Measurements from ENCODE around the gene KIAA0232.

The KIAA0232 gene

GRCh38 chr4:6873792-6874461, 91.4 kb downstream of the KIAA0232 start:
- peak overlapping the region; percentile 91 for H3K27ac ChIP-seq (ENCODE audit: low read depth, low read length)
- no peak overlapping the region for H3K9ac ChIP-seq (ENCODE audit: low read length in 5 of 5)
- peaks cover 3 to 67% (median 59%) of the 10 kb centered on the region in 5 donors for H3K36me3 ChIP-seq (ENCODE audit: control insufficient read depth in 5 of 5, insufficient read depth in 5 of 5, low read length in 5 of 5)
- no peaks in the 10 kb centered on the region for H3K9me3 ChIP-seq (ENCODE audit: control insufficient read depth in 5 of 5, low read length in 5 of 5)
- H3K27me3 ChIP-seq (ENCODE audit: control insufficient read depth in 5 of 5, insufficient read depth in 4 of 5, low read length in 5 of 5): no peaks in the 10 kb centered on the region
- no peak overlapping the region for H3K4me3 ChIP-seq (ENCODE audit: low read depth in 1 of 5, low read length in 5 of 5)
- peaks cover 3 to 54% (median 44%) of the 10 kb centered on the region in 5 donors for H3K4me1 ChIP-seq (ENCODE audit: control insufficient read depth in 5 of 5, insufficient read depth in 5 of 5, low read length in 5 of 5)

DNA sequence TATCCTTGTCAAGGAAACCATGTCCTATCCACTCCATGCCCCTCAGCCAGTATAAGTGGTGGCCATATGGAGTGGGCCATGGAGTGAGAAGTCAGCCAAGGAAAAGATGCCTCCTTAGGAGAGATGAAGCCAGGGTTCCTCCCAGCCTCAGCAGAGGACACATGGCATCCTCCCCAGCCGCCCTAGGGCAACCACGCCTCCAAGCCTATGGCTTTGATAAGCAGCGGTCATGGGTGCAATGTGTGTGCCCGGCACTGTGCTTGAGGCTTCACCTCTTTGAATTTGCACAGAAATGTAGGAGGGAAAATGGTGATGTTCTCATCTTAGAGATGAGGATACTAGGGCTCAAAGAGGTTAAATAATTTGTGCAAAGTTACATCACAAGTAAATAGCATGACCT, 92.5 kb downstream of the KIAA0232 start:
- H3K27ac ChIP-seq (ENCODE audit: low read depth, low read length): peak overlapping the region; percentile 91
- H3K4me3 ChIP-seq (ENCODE audit: low read depth in 1 of 5, low read length in 5 of 5): no peak overlapping the region
- peaks cover 3 to 50% (median 38%) of the 10 kb centered on the region in 5 donors for H3K4me1 ChIP-seq (ENCODE audit: control insufficient read depth in 5 of 5, insufficient read depth in 5 of 5, low read length in 5 of 5)
- H3K27me3 ChIP-seq (ENCODE audit: control insufficient read depth in 5 of 5, insufficient read depth in 4 of 5, low read length in 5 of 5): no peaks in the 10 kb centered on the region
- H3K9me3 ChIP-seq (ENCODE audit: control insufficient read depth in 5 of 5, low read length in 5 of 5): no peaks in the 10 kb centered on the region
- no peak overlapping the region for H3K9ac ChIP-seq (ENCODE audit: low read length in 5 of 5)
- H3K36me3 ChIP-seq (ENCODE audit: control insufficient read depth in 5 of 5, insufficient read depth in 5 of 5, low read length in 5 of 5): peaks cover 3 to 77% (median 68%) of the 10 kb centered on the region in 5 donors

DNA sequence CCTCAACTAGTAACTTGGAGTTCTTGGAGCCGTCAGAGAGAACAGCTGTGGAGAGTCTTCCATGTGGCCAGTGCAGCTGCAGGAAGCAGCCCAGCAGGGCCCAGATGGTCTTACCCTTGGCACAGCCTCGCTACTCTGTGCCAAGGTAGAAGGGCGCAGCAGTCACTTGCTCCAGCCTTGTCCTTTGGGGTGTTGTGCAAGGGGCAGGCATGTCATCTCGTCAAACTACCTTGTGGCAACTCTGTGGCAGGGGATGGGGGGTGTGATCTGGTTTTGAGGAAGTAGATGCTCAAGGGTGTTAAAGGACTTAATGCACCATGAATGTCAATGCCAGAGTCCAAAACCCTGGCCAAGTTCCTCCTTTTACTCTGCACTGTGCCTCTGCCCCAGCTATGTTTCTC, 92.9 kb downstream of the KIAA0232 start:
- no peaks in the 10 kb centered on the region for H3K9me3 ChIP-seq (ENCODE audit: control insufficient read depth in 5 of 5, low read length in 5 of 5)
- peaks cover 3 to 46% (median 35%) of the 10 kb centered on the region in 5 donors for H3K4me1 ChIP-seq (ENCODE audit: control insufficient read depth in 5 of 5, insufficient read depth in 5 of 5, low read length in 5 of 5)
- peaks cover 3 to 81% (median 72%) of the 10 kb centered on the region in 5 donors for H3K36me3 ChIP-seq (ENCODE audit: control insufficient read depth in 5 of 5, insufficient read depth in 5 of 5, low read length in 5 of 5)
- peak overlapping the region; percentile 91 for H3K27ac ChIP-seq (ENCODE audit: low read depth, low read length)
- H3K4me3 ChIP-seq (ENCODE audit: low read depth in 1 of 5, low read length in 5 of 5): peak overlapping the region in 1 of 5 donors; percentile 2
- H3K9ac ChIP-seq (ENCODE audit: low read length in 5 of 5): peak overlapping the region in 1 of 5 donors; percentile 59
- H3K27me3 ChIP-seq (ENCODE audit: control insufficient read depth in 5 of 5, insufficient read depth in 4 of 5, low read length in 5 of 5): no peaks in the 10 kb centered on the region

DNA sequence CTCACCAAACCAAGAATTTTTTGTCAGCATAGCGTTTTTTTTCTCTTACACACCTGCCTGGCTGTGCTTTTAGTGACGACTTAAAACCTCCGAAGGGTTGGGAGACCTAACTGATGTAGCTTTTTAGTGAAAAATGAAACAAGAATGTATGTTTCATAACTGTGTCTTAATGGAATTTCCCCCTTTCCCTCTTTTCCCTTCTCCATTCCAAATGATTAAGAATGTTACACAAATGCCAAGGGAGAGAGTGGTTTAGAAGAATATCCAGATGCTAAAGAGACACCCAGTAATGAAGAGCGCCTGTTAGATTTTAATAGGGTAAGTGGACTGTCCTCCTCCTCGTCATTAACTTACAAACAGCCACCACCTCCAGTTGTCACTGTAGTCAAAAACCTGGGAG, 93.9 kb downstream of the KIAA0232 start:
- Histone ChIP-seq H3K27me3 (ENCODE audit: control insufficient read depth in 5 of 5, insufficient read depth in 4 of 5, low read length in 5 of 5) (no peaks in the 10 kb centered on the region), H3K36me3 (ENCODE audit: control insufficient read depth in 5 of 5, insufficient read depth in 5 of 5, low read length in 5 of 5) (peaks cover 7 to 91% (median 81%) of the 10 kb centered on the region in 5 donors), H3K4me1 (ENCODE audit: control insufficient read depth in 5 of 5, insufficient read depth in 5 of 5, low read length in 5 of 5) (peaks cover 3 to 40% (median 35%) of the 10 kb centered on the region in 5 donors), H3K9me3 (ENCODE audit: control insufficient read depth in 5 of 5, low read length in 5 of 5) (no peaks in the 10 kb centered on the region), H3K9ac (ENCODE audit: low read length in 5 of 5) (peak overlapping the region in 2 of 5 donors; percentile 12 to 32), H3K4me3 (ENCODE audit: low read depth in 1 of 5, low read length in 5 of 5) (no peak overlapping the region), H3K27ac (ENCODE audit: low read depth, low read length) (peak overlapping the region; percentile 91)

GRCh38 chr4:6877067-6877466, 94.5 kb downstream of the KIAA0232 start:
- H3K9me3 ChIP-seq (ENCODE audit: control insufficient read depth in 5 of 5, low read length in 5 of 5): no peaks in the 10 kb centered on the region
- H3K4me3 ChIP-seq (ENCODE audit: low read depth in 1 of 5, low read length in 5 of 5): no peak overlapping the region
- H3K27me3 ChIP-seq (ENCODE audit: control insufficient read depth in 5 of 5, insufficient read depth in 4 of 5, low read length in 5 of 5): no peaks in the 10 kb centered on the region
- peaks cover 3 to 40% (median 35%) of the 10 kb centered on the region in 5 donors for H3K4me1 ChIP-seq (ENCODE audit: control insufficient read depth in 5 of 5, insufficient read depth in 5 of 5, low read length in 5 of 5)
- H3K36me3 ChIP-seq (ENCODE audit: control insufficient read depth in 5 of 5, insufficient read depth in 5 of 5, low read length in 5 of 5): peaks cover 7 to 91% (median 82%) of the 10 kb centered on the region in 5 donors
- H3K9ac ChIP-seq (ENCODE audit: low read length in 5 of 5): peak overlapping the region in 2 of 5 donors; percentile 32 to 63
- H3K27ac ChIP-seq (ENCODE audit: low read depth, low read length): peak overlapping the region; percentile 91

DNA sequence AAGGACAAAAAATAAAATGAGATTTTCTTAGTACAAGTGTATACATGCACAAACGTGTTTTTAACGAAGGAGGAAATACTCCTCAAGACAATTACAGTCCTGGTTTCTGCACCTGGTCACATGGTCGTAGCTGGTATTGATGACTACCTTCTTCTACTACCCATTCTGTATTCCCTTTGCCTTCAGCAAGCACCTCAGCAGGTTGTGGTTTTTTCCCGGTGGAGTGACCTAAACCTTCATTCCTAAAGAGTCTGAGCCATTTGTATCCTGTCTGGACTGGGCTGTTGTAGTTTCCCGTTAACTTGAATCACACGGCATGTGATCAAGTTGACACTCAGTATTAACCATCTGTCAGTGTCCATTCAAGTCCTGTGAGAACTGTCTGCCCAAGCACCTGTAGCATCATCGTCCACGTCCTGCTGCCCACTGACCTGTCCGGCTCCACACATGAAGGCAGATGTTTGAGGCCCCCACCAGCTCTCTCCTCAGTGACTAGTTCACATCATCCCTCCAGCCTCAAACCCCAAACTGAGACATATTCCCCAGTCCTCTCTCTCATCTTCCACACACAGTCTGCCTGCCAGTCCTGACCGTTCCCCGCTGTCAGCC, 96.0 kb downstream of the KIAA0232 start:
- Histone ChIP-seq H3K9ac (ENCODE audit: low read length in 5 of 5) (no peak overlapping the region), H3K9me3 (ENCODE audit: control insufficient read depth in 5 of 5, low read length in 5 of 5) (no peaks in the 10 kb centered on the region), H3K4me1 (ENCODE audit: control insufficient read depth in 5 of 5, insufficient read depth in 5 of 5, low read length in 5 of 5) (peaks cover 3 to 40% (median 35%) of the 10 kb centered on the region in 5 donors), H3K27ac (ENCODE audit: low read depth, low read length) (peak overlapping the region; percentile 6), H3K27me3 (ENCODE audit: control insufficient read depth in 5 of 5, insufficient read depth in 4 of 5, low read length in 5 of 5) (no peaks in the 10 kb centered on the region), H3K4me3 (ENCODE audit: low read depth in 1 of 5, low read length in 5 of 5) (no peak overlapping the region), H3K36me3 (ENCODE audit: control insufficient read depth in 5 of 5, insufficient read depth in 5 of 5, low read length in 5 of 5) (peaks cover 8 to 91% (median 80%) of the 10 kb centered on the region in 5 donors)

- no peaks in the 10 kb centered on the region for H3K27me3 ChIP-seq (ENCODE audit: control insufficient read depth in 5 of 5, insufficient read depth in 4 of 5, low read length in 5 of 5)
- no peak overlapping the region for H3K4me3 ChIP-seq (ENCODE audit: low read depth in 1 of 5, low read length in 5 of 5)
- H3K9me3 ChIP-seq (ENCODE audit: control insufficient read depth in 5 of 5, low read length in 5 of 5): no peaks in the 10 kb centered on the region
- H3K4me1 ChIP-seq (ENCODE audit: control insufficient read depth in 5 of 5, insufficient read depth in 5 of 5, low read length in 5 of 5): peaks cover 2 to 24% (median 20%) of the 10 kb centered on the region in 5 donors
- no peak overlapping the region for H3K27ac ChIP-seq (ENCODE audit: low read depth, low read length)
- H3K36me3 ChIP-seq (ENCODE audit: control insufficient read depth in 5 of 5, insufficient read depth in 5 of 5, low read length in 5 of 5): peaks cover 11 to 78% (median 64%) of the 10 kb centered on the region in 5 donors
- no peak overlapping the region for H3K9ac ChIP-seq (ENCODE audit: low read length in 5 of 5)
These were observed 98.2 kb downstream of the KIAA0232 start for GRCh38 chr4:6880691-6881090.

GRCh38 chr4:6881908-6882307, 99.4 kb downstream of the KIAA0232 start:
- Histone ChIP-seq H3K9me3 (ENCODE audit: control insufficient read depth in 5 of 5, low read length in 5 of 5) (no peaks in the 10 kb centered on the region), H3K27ac (ENCODE audit: low read depth, low read length) (no peak overlapping the region), H3K4me3 (ENCODE audit: low read depth in 1 of 5, low read length in 5 of 5) (no peak overlapping the region), H3K36me3 (ENCODE audit: control insufficient read depth in 5 of 5, insufficient read depth in 5 of 5, low read length in 5 of 5) (peaks cover 11 to 69% (median 54%) of the 10 kb centered on the region in 5 donors), H3K9ac (ENCODE audit: low read length in 5 of 5) (no peak overlapping the region), H3K27me3 (ENCODE audit: control insufficient read depth in 5 of 5, insufficient read depth in 4 of 5, low read length in 5 of 5) (no peaks in the 10 kb centered on the region), H3K4me1 (ENCODE audit: control insufficient read depth in 5 of 5, insufficient read depth in 5 of 5, low read length in 5 of 5) (peaks cover 2 to 25% (median 21%) of the 10 kb centered on the region in 5 donors)

GRCh38 chr4:6884341-6884870, 101.9 kb downstream of the KIAA0232 start:
- H3K9me3 ChIP-seq (ENCODE audit: control insufficient read depth in 5 of 5, low read length in 5 of 5): no peaks in the 10 kb centered on the region
- peaks cover 11 to 45% (median 38%) of the 10 kb centered on the region in 5 donors for H3K36me3 ChIP-seq (ENCODE audit: control insufficient read depth in 5 of 5, insufficient read depth in 5 of 5, low read length in 5 of 5)
- no peak overlapping the region for H3K9ac ChIP-seq (ENCODE audit: low read length in 5 of 5)
- no peak overlapping the region for H3K27ac ChIP-seq (ENCODE audit: low read depth, low read length)
- H3K27me3 ChIP-seq (ENCODE audit: control insufficient read depth in 5 of 5, insufficient read depth in 4 of 5, low read length in 5 of 5): no peaks in the 10 kb centered on the region
- H3K4me3 ChIP-seq (ENCODE audit: low read depth in 1 of 5, low read length in 5 of 5): no peak overlapping the region
- peaks cover 2 to 33% (median 26%) of the 10 kb centered on the region in 5 donors for H3K4me1 ChIP-seq (ENCODE audit: control insufficient read depth in 5 of 5, insufficient read depth in 5 of 5, low read length in 5 of 5)

All from subcutaneous abdominal adipose tissue (tissue), 5 donors.